ENCODE results near the gene MTMR11. TPM values are rescaled to one million over a fixed set of nuclear protein-coding genes. Genes with fewer than 3 reads are reported as not detected.
"Not testable (repeated sequence)": the region's sequence is repeated elsewhere in the genome, so short reads cannot be mapped to it uniquely, and the experiment has no call there.

MTMR11 gene
- total and polyA plus RNA-seq, 7 experiments from 2014 or later = 1.2 to 14.2 (median 3.6) TPM; not detected in 2

- no peaks in the 10 kb centered on the region for H3K27me3 Mint-ChIP-seq
- intact Hi-C loops (cut with micrococcal nuclease) = no loop called here
- H3K27me3 ChIP-seq (ENCODE audit: control insufficient read depth in 2 of 2, insufficient read depth in 2 of 2, low read length in 2 of 2) = no peaks in the 10 kb centered on the region
- ATAC-seq (no peak), DNase-seq (no peak)
- H3K36me3 Mint-ChIP-seq = peaks cover 0 to 12% (median 4%) of the 10 kb centered on the region in 5 donors
- no peaks in the 10 kb centered on the region for H3K9me3 ChIP-seq (ENCODE audit: control insufficient read depth in 2 of 3, low read length in 3 of 3)
- no peak overlapping the region for H3K27ac ChIP-seq (ENCODE audit: low read depth, low read length)
- no peak overlapping the region for H3K4me3 Mint-ChIP-seq
- H3K9me3 Mint-ChIP-seq = no peaks in the 10 kb centered on the region
- H3K36me3 ChIP-seq (ENCODE audit: control insufficient read depth in 2 of 3, insufficient read depth in 3 of 3, low read length in 3 of 3) = peaks cover 0 to 6% (median 0%) of the 10 kb centered on the region in 3 experiments
- H3K4me1 Mint-ChIP-seq = peaks cover 4 to 33% (median 7%) of the 10 kb centered on the region in 7 donors
- peak overlapping the region in 1 of 9 donors; percentile 48 for H3K27ac Mint-ChIP-seq
- ChIA-PET POLR2A (interaction anchor here (1.3 kb wide), 1 partner anchor 10 kb away, joined by 3 read pairs; no protein-coding TSS in a partner anchor), CTCF (no interaction called here)
- H3K4me3 ChIP-seq (ENCODE audit: low read length) = no peak overlapping the region
- no peaks in the 10 kb centered on the region for H3K4me1 ChIP-seq (ENCODE audit: control insufficient read depth in 2 of 2, insufficient read depth in 2 of 2, low read length in 2 of 2)
Observed at GRCh38 chr1:149940427-149940826, 3.7 kb upstream of the MTMR11 start.

GRCh38 chr1:149938668-149939003 is 2.0 kb upstream of the MTMR11 start:
- ATAC-seq; H3K4me3 ChIP-seq (ENCODE audit: low read length); H3K9me3 ChIP-seq (ENCODE audit: control insufficient read depth in 2 of 3, low read length in 3 of 3); intact Hi-C loops (cut with micrococcal nuclease); CTCF ChIA-PET; H3K27me3 Mint-ChIP-seq; H3K27me3 ChIP-seq (ENCODE audit: control insufficient read depth in 2 of 2, insufficient read depth in 2 of 2, low read length in 2 of 2); DNase-seq; H3K9me3 Mint-ChIP-seq; H3K4me1 ChIP-seq (ENCODE audit: control insufficient read depth in 2 of 2, insufficient read depth in 2 of 2, low read length in 2 of 2); H3K36me3 ChIP-seq (ENCODE audit: control insufficient read depth in 2 of 3, insufficient read depth in 3 of 3, low read length in 3 of 3); H3K36me3 Mint-ChIP-seq; H3K27ac ChIP-seq (ENCODE audit: low read depth, low read length): not testable (repeated sequence)
- POLR2A ChIA-PET = interaction anchor here (0.6 kb wide), 1 partner anchor 224 kb away, joined by 3 read pairs; no protein-coding TSS in a partner anchor
- Mint-ChIP-seq H3K27ac (peak overlapping the region in 2 of 9 donors; percentile 25 to 79), H3K4me1 (peaks cover 4 to 31% (median 7%) of the 10 kb centered on the region in 7 donors), H3K4me3 (peak overlapping the region in 1 of 10 donors; percentile 60)

GRCh38 chr1:149937759-149938158 is 1.1 kb upstream of the MTMR11 start:
- no peak overlapping the region for H3K4me3 ChIP-seq (ENCODE audit: low read length)
- CTCF ChIA-PET = no interaction called here
- POLR2A ChIA-PET = interaction anchor here (0.9 to 1.2 kb wide), 3 partner anchors 9 to 20 kb away, joined by 3 to 7 read pairs (median 4); partner anchors contain the start of genes SF3B4 and SV2A
- H3K36me3 ChIP-seq (ENCODE audit: control insufficient read depth in 2 of 3, insufficient read depth in 3 of 3, low read length in 3 of 3) = no peaks in the 10 kb centered on the region
- intact Hi-C loops (cut with micrococcal nuclease) = loop anchor here in 1 of 2 donors (1.0 kb wide), 1 partner anchor 10 kb away; the partner anchor contains the start of gene SF3B4
- Mint-ChIP-seq H3K27ac (peak overlapping the region in 2 of 9 donors; percentile 9 to 75), H3K27me3 (no peaks in the 10 kb centered on the region), H3K9me3 (no peaks in the 10 kb centered on the region), H3K36me3 (peaks cover 0 to 1% (median 0%) of the 10 kb centered on the region in 5 donors), H3K4me1 (peaks cover under 1 to 26% (median 7%) of the 10 kb centered on the region in 7 donors), H3K4me3 (peak overlapping the region in 1 of 10 donors; percentile 70)
- H3K27me3 ChIP-seq (ENCODE audit: control insufficient read depth in 2 of 2, insufficient read depth in 2 of 2, low read length in 2 of 2) = no peaks in the 10 kb centered on the region
- ATAC-seq (no peak), DNase-seq (no peak)
- no peaks in the 10 kb centered on the region for H3K9me3 ChIP-seq (ENCODE audit: control insufficient read depth in 2 of 3, low read length in 3 of 3)
- no peak overlapping the region for H3K27ac ChIP-seq (ENCODE audit: low read depth, low read length)
- no peaks in the 10 kb centered on the region for H3K4me1 ChIP-seq (ENCODE audit: control insufficient read depth in 2 of 2, insufficient read depth in 2 of 2, low read length in 2 of 2)

GRCh38 chr1:149936992-149937705 is 470 bp upstream of the MTMR11 start:
- Histone ChIP-seq H3K27me3 (ENCODE audit: control insufficient read depth in 2 of 2, insufficient read depth in 2 of 2, low read length in 2 of 2) (no peaks in the 10 kb centered on the region), H3K36me3 (ENCODE audit: control insufficient read depth in 2 of 3, insufficient read depth in 3 of 3, low read length in 3 of 3) (no peaks in the 10 kb centered on the region), H3K9me3 (ENCODE audit: control insufficient read depth in 2 of 3, low read length in 3 of 3) (no peaks in the 10 kb centered on the region), H3K4me1 (ENCODE audit: control insufficient read depth in 2 of 2, insufficient read depth in 2 of 2, low read length in 2 of 2) (no peaks in the 10 kb centered on the region), H3K4me3 (ENCODE audit: low read length) (no peak overlapping the region), H3K27ac (ENCODE audit: low read depth, low read length) (no peak overlapping the region)
- intact Hi-C loops (cut with micrococcal nuclease) = loop anchor here in 1 of 2 donors (1.0 kb wide), 1 partner anchor 10 kb away; the partner anchor contains the start of gene SF3B4
- Mint-ChIP-seq H3K4me1 (peaks cover 0 to 27% (median 7%) of the 10 kb centered on the region in 7 donors), H3K4me3 (peak overlapping the region in 1 of 10 donors; percentile 56), H3K27ac (peak overlapping the region in 3 of 9 donors; percentile 23 to 75 (median 23)), H3K9me3 (no peaks in the 10 kb centered on the region), H3K36me3 (peaks cover 0 to 2% (median 0%) of the 10 kb centered on the region in 5 donors), H3K27me3 (peaks cover 0 to 2% (median 0%) of the 10 kb centered on the region in 5 donors)
- ChIA-PET CTCF (no interaction called here), POLR2A (interaction anchor here (0.9 to 1.2 kb wide), 3 partner anchors 9 to 20 kb away, joined by 3 to 7 read pairs (median 4); partner anchors contain the start of genes SF3B4 and SV2A)
- ATAC-seq = no peak
- DNase-seq = no peak

GRCh38 chr1:149934356-149934755 is 2.3 kb downstream of the MTMR11 start:
- Mint-ChIP-seq H3K4me3 (no peak overlapping the region), H3K4me1 (peaks cover under 1 to 45% (median 11%) of the 10 kb centered on the region in 7 donors), H3K27ac (no peak overlapping the region), H3K9me3 (no peaks in the 10 kb centered on the region), H3K36me3 (peaks cover 0 to 9% (median 0%) of the 10 kb centered on the region in 5 donors), H3K27me3 (peaks cover 0 to 13% (median 5%) of the 10 kb centered on the region in 5 donors)
- DNase-seq = no peak
- POLR2A ChIA-PET = interaction anchor here (8.7 kb wide), 1 partner anchor 46 kb away, joined by 174 read pairs; a partner anchor contains a TSS
- CTCF ChIA-PET = no interaction called here
- Histone ChIP-seq H3K27me3 (ENCODE audit: control insufficient read depth in 2 of 2, insufficient read depth in 2 of 2, low read length in 2 of 2) (no peaks in the 10 kb centered on the region), H3K27ac (ENCODE audit: low read depth, low read length) (no peak overlapping the region), H3K4me3 (ENCODE audit: low read length) (no peak overlapping the region), H3K4me1 (ENCODE audit: control insufficient read depth in 2 of 2, insufficient read depth in 2 of 2, low read length in 2 of 2) (no peaks in the 10 kb centered on the region), H3K9me3 (ENCODE audit: control insufficient read depth in 2 of 3, low read length in 3 of 3) (no peaks in the 10 kb centered on the region), H3K36me3 (ENCODE audit: control insufficient read depth in 2 of 3, insufficient read depth in 3 of 3, low read length in 3 of 3) (no peaks in the 10 kb centered on the region)
- intact Hi-C loops (cut with micrococcal nuclease) = no loop called here
- ATAC-seq = no peak

GRCh38 chr1:149933208-149933607 is 3.5 kb downstream of the MTMR11 start:
- Mint-ChIP-seq H3K9me3 (no peaks in the 10 kb centered on the region), H3K4me3 (no peak overlapping the region), H3K27me3 (peaks cover 0 to 13% (median 5%) of the 10 kb centered on the region in 5 donors), H3K4me1 (peaks cover 12 to 50% (median 21%) of the 10 kb centered on the region in 7 donors), H3K27ac (no peak overlapping the region), H3K36me3 (peaks cover 0 to 12% (median 4%) of the 10 kb centered on the region in 5 donors)
- POLR2A ChIA-PET = interaction anchor here (1.3 to 8.7 kb wide), 2 partner anchors 45 to 51 kb away, joined by 3 to 174 read pairs; a partner anchor contains a TSS
- Histone ChIP-seq H3K27me3 (ENCODE audit: control insufficient read depth in 2 of 2, insufficient read depth in 2 of 2, low read length in 2 of 2) (no peaks in the 10 kb centered on the region), H3K9me3 (ENCODE audit: control insufficient read depth in 2 of 3, low read length in 3 of 3) (no peaks in the 10 kb centered on the region), H3K4me3 (ENCODE audit: low read length) (no peak overlapping the region), H3K27ac (ENCODE audit: low read depth, low read length) (no peak overlapping the region), H3K4me1 (ENCODE audit: control insufficient read depth in 2 of 2, insufficient read depth in 2 of 2, low read length in 2 of 2) (peaks cover 6% of the 10 kb centered on the region in 2 donors), H3K36me3 (ENCODE audit: control insufficient read depth in 2 of 3, insufficient read depth in 3 of 3, low read length in 3 of 3) (no peaks in the 10 kb centered on the region)
- CTCF ChIA-PET = interaction anchor here (0.8 kb wide), 1 partner anchor 11 kb away, joined by 3 read pairs; no protein-coding TSS in a partner anchor
- DNase-seq = no peak
- intact Hi-C loops (cut with micrococcal nuclease) = no loop called here
- ATAC-seq = no peak
